ENCODE data around the gene CLEC10A. TPM values are rescaled to one million over a fixed set of nuclear protein-coding genes. Genes with fewer than 3 reads are reported as not detected.

CLEC10A gene
- total and polyA plus RNA-seq, 2 experiments from 2014 or later: not detected

GRCh38 chr17:7080456-7081041 is 498 bp upstream of the CLEC10A start (continued):
- TF ChIP-seq ETS1 (IDR thresholded peaks at IDR 0.05): no peak

GRCh38 chr17:7078711-7079110 is 1.3 kb downstream of the CLEC10A start:
- Mint-ChIP-seq H3K27ac (no peak overlapping the region), H3K4me1 (no peaks in the 10 kb centered on the region; the same call in 2 of the 3 replicates), H3K4me3 (no peak overlapping the region; the same call in 2 of the 3 replicates), H3K27me3 (ENCODE audit: insufficient read depth, low read depth, poor library complexity) (peaks cover 12% of the 10 kb centered on the region), H3K9me3 (peaks cover 2% of the 10 kb centered on the region; the same call in 2 of the 3 replicates), H3K36me3 (ENCODE audit: low read depth) (no peaks in the 10 kb centered on the region; the same call in 2 of the 3 replicates)
- no peak for ATAC-seq
- DNase-seq (ENCODE audit: low spot score): no peak
- Histone ChIP-seq H3K27me3 (ENCODE audit: insufficient read depth) (no peaks in the 10 kb centered on the region), H3K9me2 (ENCODE audit: insufficient read depth) (no peaks in the 10 kb centered on the region), H3K27ac (ENCODE audit: low read depth) (no peak overlapping the region), H3K4me2 (no peak overlapping the region), H3K36me3 (ENCODE audit: insufficient read depth) (no peaks in the 10 kb centered on the region), H3K79me2 (replicated peaks; ENCODE audit: insufficient read depth) (no peaks in the 10 kb centered on the region), H4K20me1 (replicated peaks; ENCODE audit: insufficient read depth) (no peaks in the 10 kb centered on the region), H3F3A (replicated peaks; ENCODE audit: low read depth) (no peaks in the 10 kb centered on the region), H3K4me3 (no peak overlapping the region), H3K4me1 (ENCODE audit: insufficient read depth) (no peaks in the 10 kb centered on the region), H2AFZ (no peak overlapping the region)
- no peak for TF ChIP-seq ETS1 (IDR thresholded peaks at IDR 0.05)
- no peak for TF ChIP-seq EZH2 (IDR thresholded peaks at IDR 0.05; ENCODE audit: low read depth, unreplicated experiment)
- TF ChIP-seq REST (IDR thresholded peaks at IDR 0.05; ENCODE audit: unreplicated experiment): no peak
- TF ChIP-seq NANOG (IDR thresholded peaks at IDR 0.05; ENCODE audit: borderline replicate concordance): no peak
- TF ChIP-seq POLR2AphosphoS5 (IDR thresholded peaks at IDR 0.05; ENCODE audit: low read depth): no peak
- TF ChIP-seq CTCF (conservative IDR thresholded peaks at IDR 0.05; ENCODE audit: low read depth in 2 of 2): no peak
- TF ChIP-seq EZH2phosphoT487 (IDR thresholded peaks at IDR 0.05; ENCODE audit: unreplicated experiment): no peak
- TF ChIP-seq CREB1 (CRISPR knock-in tag; IDR thresholded peaks at IDR 0.05; ENCODE audit: low read depth): no peak

Data from GM23338 (cell line).